ENCODE data around the gene LSM14B. TPM values are rescaled to one million over a fixed set of nuclear protein-coding genes. Genes with fewer than 3 reads are reported as not detected.

LSM14B gene
- total and polyA plus RNA-seq, 8 donors, result 0.58 to 27.2 (median 15.3) TPM

DNA sequence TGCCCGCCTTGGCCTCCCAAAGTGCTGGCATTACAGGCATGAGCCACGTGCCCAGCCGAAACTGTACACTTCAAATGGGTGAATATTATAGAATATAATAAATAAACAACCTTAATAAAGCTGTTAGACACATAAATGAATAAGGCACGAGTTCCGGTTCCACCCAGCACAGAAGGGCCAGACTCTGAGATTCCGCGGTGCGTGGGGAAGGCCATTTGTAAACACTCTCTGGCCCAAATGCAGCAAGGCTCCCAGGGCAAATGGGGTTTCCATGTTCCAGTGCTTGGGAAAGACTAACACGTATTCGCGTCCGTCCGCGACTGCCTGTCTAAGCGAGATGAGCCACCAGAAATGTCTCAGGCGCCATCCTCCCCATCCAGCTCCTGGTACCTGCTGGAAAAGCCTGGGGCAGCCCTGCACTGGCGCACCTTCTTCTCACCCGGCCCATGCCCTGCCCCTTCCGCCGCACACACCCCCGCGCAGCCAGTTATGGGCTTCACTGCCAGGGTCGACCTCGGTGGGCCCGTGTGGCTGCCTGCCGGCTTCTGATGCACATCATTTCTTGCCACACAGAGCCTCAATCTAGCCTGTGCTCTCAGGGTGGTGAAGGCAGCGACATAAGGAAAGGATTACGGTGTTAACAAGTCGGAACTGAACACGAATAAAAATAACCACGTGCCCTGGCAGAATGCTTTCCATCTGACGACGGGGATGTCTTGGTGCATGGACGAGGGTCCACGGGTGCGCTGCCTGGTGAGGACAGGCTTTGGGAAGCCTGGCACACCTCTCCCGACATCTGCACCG, 5.5 kb upstream of the LSM14B start:
- no peak for DNase-seq
- Histone ChIP-seq H3K27me3 (peaks cover 0 to 79% (median 32%) of the 10 kb centered on the region in 3 donors), H3K36me3 (no peaks in the 10 kb centered on the region), H3K4me1 (peaks cover 5 to 14% (median 7%) of the 10 kb centered on the region in 4 donors), H3K4me3 (no peak overlapping the region), H3K9me3 (peaks cover 8 to 38% (median 33%) of the 10 kb centered on the region in 4 donors), H3K27ac (no peak overlapping the region)
- WGBS, 5 donors, result 81 to 83% (median 81%) methylated on average over 34 to 38 of the region's 38 CpGs
- TF ChIP-seq POLR2AphosphoS5 (IDR thresholded peaks at IDR 0.05) (no peak), POLR2A (IDR thresholded peaks at IDR 0.05) (no peak), CTCF (IDR thresholded peaks at IDR 0.05) (no peak), EP300 (IDR thresholded peaks at IDR 0.05) (no peak)
- intact Hi-C loops (cut with DNase I; ENCODE audit: low total_unique reads), result no loop called here

DNA sequence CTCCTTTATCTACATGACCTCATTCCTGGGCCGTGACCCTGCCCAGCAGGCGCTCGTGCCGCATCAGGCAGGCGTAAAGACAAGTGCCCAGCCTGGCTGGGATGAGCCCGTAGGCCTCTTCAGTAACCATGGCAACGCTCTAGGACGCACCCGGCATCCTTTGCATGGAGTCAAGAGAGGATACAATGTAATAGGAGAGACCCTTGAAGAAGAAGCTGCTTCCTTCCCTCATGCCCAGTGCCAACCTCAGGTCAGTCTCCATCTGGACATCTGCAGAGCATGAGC, 5.0 kb upstream of the LSM14B start:
- WGBS, 5 donors, result 28 to 45% (median 41%) methylated on average over 5 to 9 of the region's 9 CpGs
- no peak overlapping the region for H3K27ac ChIP-seq
- no peaks in the 10 kb centered on the region for H3K36me3 ChIP-seq
- H3K27me3 ChIP-seq, result peaks cover 0 to 74% (median 32%) of the 10 kb centered on the region in 3 donors
- intact Hi-C loops (cut with DNase I; ENCODE audit: low total_unique reads), result no loop called here
- no peak overlapping the region for H3K4me3 ChIP-seq
- no peak for TF ChIP-seq EP300 (IDR thresholded peaks at IDR 0.05)
- TF ChIP-seq POLR2AphosphoS5 (IDR thresholded peaks at IDR 0.05), result no peak
- no peak for TF ChIP-seq POLR2A (IDR thresholded peaks at IDR 0.05)
- TF ChIP-seq CTCF (IDR thresholded peaks at IDR 0.05), result no peak
- H3K9me3 ChIP-seq, result peaks cover 5 to 33% (median 28%) of the 10 kb centered on the region in 4 donors
- peaks cover 5 to 14% (median 7%) of the 10 kb centered on the region in 4 donors for H3K4me1 ChIP-seq
- DNase-seq, result no peak

GRCh38 chr20:62117658-62118057, 4.6 kb upstream of the LSM14B start:
- WGBS, 5 donors, result 31 to 45% (median 39%) methylated on average over 15 of the region's 15 CpGs
- TF ChIP-seq POLR2A (IDR thresholded peaks at IDR 0.05), result no peak
- TF ChIP-seq EP300 (IDR thresholded peaks at IDR 0.05), result no peak
- no peak for TF ChIP-seq CTCF (IDR thresholded peaks at IDR 0.05)
- no peak for TF ChIP-seq POLR2AphosphoS5 (IDR thresholded peaks at IDR 0.05)

DNA sequence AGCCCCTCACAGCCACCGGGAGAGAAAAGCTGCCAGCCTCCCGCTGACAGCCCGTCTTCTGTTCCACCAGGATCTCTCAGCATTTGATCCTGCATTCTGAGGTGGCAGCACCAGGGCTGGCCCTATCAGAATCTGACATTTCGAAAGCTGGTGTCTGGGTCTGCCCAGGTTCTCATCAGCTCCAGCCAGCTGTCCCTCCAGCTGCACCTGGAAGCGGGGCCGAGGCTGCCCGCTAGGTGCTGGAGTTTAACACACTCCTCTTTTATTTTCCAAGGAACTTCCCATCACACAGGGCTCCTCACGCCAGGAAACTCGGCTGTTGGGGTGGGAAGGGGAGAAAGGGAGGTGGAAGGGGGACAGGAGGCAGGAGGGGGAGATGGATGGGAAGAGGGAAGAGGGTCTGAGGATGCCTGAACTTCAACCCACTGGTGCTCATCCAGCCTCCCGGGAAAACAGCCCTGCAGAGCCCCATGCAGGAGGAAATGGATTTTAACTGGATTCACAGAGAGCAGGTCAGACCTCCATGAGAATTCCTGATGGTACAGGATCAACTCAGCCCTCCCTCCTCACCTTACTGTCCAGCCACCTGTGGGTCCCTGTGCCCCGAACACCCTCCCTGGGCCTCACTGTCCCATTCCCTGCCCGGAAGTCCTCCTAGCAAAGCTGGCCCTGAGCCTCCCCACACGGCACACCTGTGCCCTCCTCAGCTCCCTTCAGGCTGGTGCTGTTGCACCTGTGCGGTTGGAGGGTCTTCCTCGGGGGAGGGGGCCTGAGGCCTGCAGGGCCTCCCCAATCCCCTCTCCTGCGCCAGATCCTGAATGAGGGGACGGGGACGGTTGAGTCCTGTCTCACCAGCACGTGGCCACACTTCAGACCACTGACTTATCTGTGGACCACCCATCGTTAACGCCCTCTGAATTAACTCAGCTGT, 3.9 kb upstream of the LSM14B start:
- no peak for DNase-seq
- Histone ChIP-seq H3K27ac (no peak overlapping the region), H3K4me3 (no peak overlapping the region), H3K9me3 (peaks cover 3 to 22% (median 17%) of the 10 kb centered on the region in 4 donors), H3K36me3 (no peaks in the 10 kb centered on the region), H3K4me1 (peaks cover 8 to 19% (median 12%) of the 10 kb centered on the region in 4 donors), H3K27me3 (peaks cover 0 to 64% (median 32%) of the 10 kb centered on the region in 3 donors)
- intact Hi-C loops (cut with DNase I; ENCODE audit: low total_unique reads), result no loop called here
- 49 to 57% (median 54%) methylated on average over 20 to 21 of the region's 21 CpGs for WGBS, 5 donors
- TF ChIP-seq POLR2A (IDR thresholded peaks at IDR 0.05) (no peak), POLR2AphosphoS5 (IDR thresholded peaks at IDR 0.05) (no peak)

More at GRCh38 chr20:62117658-62118057, 4.6 kb upstream of the LSM14B start:
- Histone ChIP-seq H3K36me3 (no peaks in the 10 kb centered on the region), H3K4me1 (peaks cover 5 to 14% (median 7%) of the 10 kb centered on the region in 4 donors), H3K4me3 (no peak overlapping the region), H3K9me3 (peaks cover 3 to 29% (median 24%) of the 10 kb centered on the region in 4 donors), H3K27me3 (peaks cover 0 to 71% (median 32%) of the 10 kb centered on the region in 3 donors), H3K27ac (no peak overlapping the region)
- intact Hi-C loops (cut with DNase I; ENCODE audit: low total_unique reads), result no loop called here
- DNase-seq, result peak; percentile 49 to 68
